ENCODE results near the gene PKNOX2. TPM values are rescaled to one million over a fixed set of nuclear protein-coding genes. Genes with fewer than 3 reads are reported as not detected.
A peak's percentile ranks its signal among the peaks of the same experiment; 100 is the strongest.

The PKNOX2 gene
- total and polyA plus RNA-seq, 10 of the 15 experiments (the other 5 are each of a cell fraction or from before 2014, with no cell fraction given), result not detected

- ChIA-PET SMC1A (ENCODE audit: uncharacterized antibody, unreplicated experiment) (interaction anchor here (0.9 to 3.7 kb wide), 18 partner anchors 10 to 1162 kb away, joined by 3 to 29 read pairs (median 4); partner anchors contain the start of genes CCDC15, SLC37A2 and TMEM218), RAD21 (ENCODE audit: unreplicated experiment) (interaction anchor here (0.5 to 1.6 kb wide), 8 partner anchors 12 to 165 kb away, joined by 3 to 7 read pairs (median 4); partner anchors contain the start of gene TMEM218), CTCF (interaction anchor here (0.6 to 3.1 kb wide), 23 partner anchors 8 to 1032 kb away, joined by 3 to 27 read pairs (median 4); partner anchors contain the start of genes SLC37A2 and TMEM218), POLR2A (interaction anchor here (1.1 to 1.8 kb wide), 3 partner anchors 12 to 170 kb away, joined by 3 to 8 read pairs (median 5); partner anchors contain the start of genes CCDC15 and TMEM218)
- no peak overlapping the region for H3K9ac ChIP-seq (ENCODE audit: control insufficient read depth, insufficient read depth, low read length)
- FAIRE-seq, result peak; percentile 73
- no peaks in the 10 kb centered on the region for H3K79me2 ChIP-seq (ENCODE audit: control insufficient read depth, insufficient read depth, low read length)
- in situ Hi-C loops (cut with MboI) (no loop called here), intact Hi-C loops (cut with micrococcal nuclease; ENCODE audit: unreplicated experiment) (no loop called here)
- 32% methylated on average over 10 of the region's 10 CpGs for WGBS (ENCODE audit: insufficient coverage, insufficient replicate concordance, low lambda C conversion rate, missing lambda C conversion rate)
- H3K4me3 ChIP-seq, result no peak overlapping the region
- peak overlapping the region; percentile 60; the same call in 1 of the 2 replicates for H3K4me2 ChIP-seq (ENCODE audit: control insufficient read depth, insufficient read depth)
- H3K27me3 ChIP-seq (replicated peaks in 1 of 2; ENCODE audit: control insufficient read depth in 2 of 2, insufficient read depth in 2 of 2, low read length in 1 of 2), result no peaks in the 10 kb centered on the region; a peak in 2 of 4 replicates
- no TSS peak for BruUV-seq (replicated peaks)
- no peaks in the 10 kb centered on the region for H3K4me1 ChIP-seq (ENCODE audit: control insufficient read depth, insufficient read depth, low read length)
- no peaks in the 10 kb centered on the region for H4K20me1 ChIP-seq (ENCODE audit: control insufficient read depth, insufficient read depth)
- DNase-seq (ENCODE audit: low read depth, low spot score), result no peak
- no peaks in the 10 kb centered on the region for H3K36me3 ChIP-seq (ENCODE audit: control insufficient read depth in 2 of 2, insufficient read depth in 2 of 2, low read length in 1 of 2)
- no peaks in the 10 kb centered on the region for H3K9me3 ChIP-seq (replicated peaks; ENCODE audit: control insufficient read depth, insufficient read depth, low read length)
- no peak overlapping the region for H3K27ac ChIP-seq (ENCODE audit: control insufficient read depth, insufficient read depth)
- peak; percentile 79 for ATAC-seq
- peak overlapping the region; percentile 69 for H2AFZ ChIP-seq (ENCODE audit: control insufficient read depth, low read depth, low read length)
- TF ChIP-seq RAD21 (IDR thresholded peaks at IDR 0.05; ENCODE audit: insufficient read depth, low read depth, low read length) (peak; percentile 32), STAT1 (conservative IDR thresholded peaks at IDR 0.05) (no peak), ZBTB33 (IDR thresholded peaks at IDR 0.05) (peak; percentile 98), NFYB (IDR thresholded peaks at IDR 0.05; ENCODE audit: insufficient read depth, low read depth, low read length) (peak; percentile 71), NRF1 (conservative IDR thresholded peaks at IDR 0.05; ENCODE audit: low read depth, low read length) (no peak), MYC (IDR thresholded peaks at IDR 0.05; ENCODE audit: insufficient read depth, insufficient read length, insufficient replicate concordance, low read length, severe bottlenecking) (no peak), PBX3 (IDR thresholded peaks at IDR 0.05; ENCODE audit: insufficient replicate concordance, low read depth, low read length) (peak; percentile 81), GABPA (IDR thresholded peaks at IDR 0.05; ENCODE audit: low read depth) (peak; percentile 84), PKNOX1 (IDR thresholded peaks at IDR 0.05) (peak; percentile 92), ZSCAN29 (IDR thresholded peaks at IDR 0.05) (no peak), CTCF (IDR thresholded peaks at IDR 0.05 in 2 of 3, conservative IDR thresholded peaks at IDR 0.05 in 1 of 3; ENCODE audit: control insufficient read depth in 2 of 3, extremely low read depth in 1 of 3, insufficient read depth in 1 of 3, low read depth in 3 of 3, low read length in 3 of 3) (peak; percentile 27 to 61 (median 38); a peak in 4 of 6 replicates), YY1 (IDR thresholded peaks at IDR 0.05; ENCODE audit: low read depth, low read length) (0 out of 2 replicates have a peak, but pooled peaks have one; percentile 44)
Observed at GRCh38 chr11:125123947-125124617, 40.5 kb upstream of the PKNOX2 start.

Data from GM12878 (cell line).